HepG2 (cell line): ENCODE measurements around the gene MRPL38. TPM values are rescaled to one million over a fixed set of nuclear protein-coding genes. Genes with fewer than 3 reads are reported as not detected.

Experiments
- ARID2 ChIP-seq: sonication (generic); formaldehyde crosslinking; IDR thresholded peaks from 2 replicates; pipeline ENCODE4 v1.8.1; 2022; ENCODE audit warnings: mild to moderate bottlenecking, missing genetic modification reagents, borderline replicate concordance
- ATAD3A ChIP-seq: sonication (generic); formaldehyde crosslinking; IDR thresholded peaks from 2 replicates; pipeline ENCODE4 v1.4.0; 2020; ENCODE audit warnings: missing genetic modification reagents
- HNF1A ChIP-seq, 2 experiments: sonication (generic) in 1 of 2; formaldehyde crosslinking in 1 of 2; IDR thresholded peaks; 2 replicates each; pipeline versions ENCODE4 v1.4.0 to v1.6.1; 2016 to 2020; ENCODE audit warnings: borderline replicate concordance in 1 of 2, low read depth in 1 of 2, mild to moderate bottlenecking in 1 of 2, missing genetic modification reagents in 1 of 2
- KDM3A ChIP-seq: IDR thresholded peaks from 2 replicates; pipeline ENCODE4 v1.6.1; 2018; ENCODE audit warnings: low read depth, missing compliant biosample characterization
- MYPOP ChIP-seq: sonication (generic); formaldehyde crosslinking; IDR thresholded peaks from 2 replicates; pipeline ENCODE4 v1.8.1; 2023; ENCODE audit warnings: mild to moderate bottlenecking, moderate library complexity, missing genetic modification reagents
- NCOA5 ChIP-seq: sonication (generic); formaldehyde crosslinking; IDR thresholded peaks from 2 replicates; pipeline ENCODE4 v1.4.0; 2020; ENCODE audit warnings: missing genetic modification reagents
- PHF20 ChIP-seq: sonication (generic); formaldehyde crosslinking; IDR thresholded peaks from 2 replicates; pipeline ENCODE4 v1.5.0; 2020; ENCODE audit warnings: mild to moderate bottlenecking, missing genetic modification reagents
- SIN3A ChIP-seq: IDR thresholded peaks from 2 replicates; pipeline ENCODE4 v1.6.1; 2011; ENCODE audit warnings: low read depth, mild to moderate bottlenecking, control low read depth, low read length, borderline replicate concordance
- YEATS4 ChIP-seq: sonication (generic); formaldehyde crosslinking; IDR thresholded peaks from 2 replicates; pipeline ENCODE4 v1.4.0; 2020; ENCODE audit warnings: missing genetic modification reagents, borderline replicate concordance
- ZFYVE20 ChIP-seq: sonication (generic); formaldehyde crosslinking; IDR thresholded peaks from 2 replicates; pipeline ENCODE4 v1.8.0; 2023; ENCODE audit warnings: low read depth, mild to moderate bottlenecking, moderate library complexity, missing genetic modification reagents, borderline replicate concordance
- polyA plus RNA-seq, 8 experiments: library from polyadenylated mRNA; depleted of rRNA in 3 of 8; stranded (reverse) in 7 of 8; unstranded in 1 of 8; fragments of >200 nt; fragmentation: Illumina TruSeq in 4 of 8; extraction: Trizol in 4 of 8; gene quantifications; 2 replicates each; pipeline versions ENCODE4 v1.2.1 to v1.2.3, GENCODE V29; 2011 to 2016; ENCODE audit warnings: low read depth in 4 of 8, missing spikeins in 1 of 8, mixed read lengths in 1 of 8; ENCODE audit not compliant: insufficient read depth in 1 of 8
- total RNA-seq, 5 experiments: library from RNA; depleted of rRNA; stranded (reverse); fragments of >200 nt; fragmentation: Illumina TruSeq; extraction: Trizol; gene quantifications; 2 replicates each; pipeline ENCODE4 v1.2.3, GENCODE V29; 2016; ENCODE audit warnings: low read depth in 1 of 5
- TF ChIP-seq, protein P1 (sequence below): sonication (generic); formaldehyde crosslinking; IDR thresholded peaks from 2 replicates; pipeline ENCODE4 v1.4.0; 2020; ENCODE audit warnings: missing genetic modification reagents
- TF ChIP-seq, protein P2 (sequence below): sonication (generic); formaldehyde crosslinking; IDR thresholded peaks from 2 replicates; pipeline ENCODE4 v1.5.1; 2020; ENCODE audit warnings: missing genetic modification reagents, mild to moderate bottlenecking, borderline replicate concordance

The MRPL38 gene
- total and polyA plus RNA-seq, 2 of the 13 experiments (the other 11 are each of a cell fraction or from before 2014, with no cell fraction given) = 83.7 to 125 TPM

DNA sequence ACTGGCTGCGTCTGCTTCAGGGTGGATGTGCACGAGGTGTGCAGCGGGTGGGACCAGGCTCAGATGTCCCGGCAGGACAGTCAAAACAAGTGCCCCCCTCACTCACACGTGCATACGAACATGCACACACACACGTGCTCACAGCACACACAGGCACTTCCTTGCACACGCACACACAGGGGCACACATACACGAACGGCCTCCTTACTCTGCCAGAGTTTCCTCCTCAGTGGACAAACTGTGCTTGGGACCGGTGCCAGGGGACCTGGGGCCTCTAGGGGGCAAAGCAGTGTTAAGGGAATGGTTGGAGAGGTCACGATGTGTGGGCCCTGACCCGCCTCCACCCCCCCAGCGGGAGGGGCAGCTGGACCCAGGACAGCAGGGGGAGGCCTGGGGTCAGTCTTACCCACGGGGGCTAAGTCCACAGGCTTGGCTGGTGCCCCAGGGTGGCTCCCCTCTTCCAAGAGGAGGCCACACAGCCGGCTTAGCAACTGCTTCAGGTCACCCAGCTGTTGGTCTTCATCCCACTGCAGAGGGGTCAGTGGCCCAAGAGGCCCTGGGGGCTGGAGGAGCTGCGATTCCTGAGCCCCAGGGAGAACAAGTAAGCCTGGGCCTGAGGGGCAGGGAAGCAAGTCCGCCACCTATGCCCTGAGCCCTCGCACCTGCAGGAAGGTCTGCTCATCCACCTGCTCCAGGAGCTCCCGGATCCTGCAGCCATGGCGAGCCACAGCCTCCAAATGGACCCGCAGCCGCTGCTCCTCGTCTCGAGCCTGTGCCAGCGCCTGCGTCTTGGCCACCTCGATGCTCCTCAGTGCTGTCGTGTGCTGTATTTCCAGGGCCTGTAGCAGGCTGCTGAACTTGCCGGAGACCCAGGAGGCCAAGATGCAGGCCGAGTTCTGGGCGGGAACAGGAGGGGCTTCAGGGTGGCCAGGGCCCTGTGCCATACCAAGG, 12.8 kb downstream of the MRPL38 start (continued):
- peak; percentile 56; the same call in 1 of the 2 replicates for TF ChIP-seq SIN3A
- peak; percentile 62; the same call in 1 of the 2 replicates for TF ChIP-seq MYPOP (CRISPR knock-in tag)
- TF ChIP-seq KDM3A (CRISPR knock-in tag) = 0 out of 2 replicates have a peak, but pooled peaks have one; percentile 31
- TF ChIP-seq, protein P1, sequence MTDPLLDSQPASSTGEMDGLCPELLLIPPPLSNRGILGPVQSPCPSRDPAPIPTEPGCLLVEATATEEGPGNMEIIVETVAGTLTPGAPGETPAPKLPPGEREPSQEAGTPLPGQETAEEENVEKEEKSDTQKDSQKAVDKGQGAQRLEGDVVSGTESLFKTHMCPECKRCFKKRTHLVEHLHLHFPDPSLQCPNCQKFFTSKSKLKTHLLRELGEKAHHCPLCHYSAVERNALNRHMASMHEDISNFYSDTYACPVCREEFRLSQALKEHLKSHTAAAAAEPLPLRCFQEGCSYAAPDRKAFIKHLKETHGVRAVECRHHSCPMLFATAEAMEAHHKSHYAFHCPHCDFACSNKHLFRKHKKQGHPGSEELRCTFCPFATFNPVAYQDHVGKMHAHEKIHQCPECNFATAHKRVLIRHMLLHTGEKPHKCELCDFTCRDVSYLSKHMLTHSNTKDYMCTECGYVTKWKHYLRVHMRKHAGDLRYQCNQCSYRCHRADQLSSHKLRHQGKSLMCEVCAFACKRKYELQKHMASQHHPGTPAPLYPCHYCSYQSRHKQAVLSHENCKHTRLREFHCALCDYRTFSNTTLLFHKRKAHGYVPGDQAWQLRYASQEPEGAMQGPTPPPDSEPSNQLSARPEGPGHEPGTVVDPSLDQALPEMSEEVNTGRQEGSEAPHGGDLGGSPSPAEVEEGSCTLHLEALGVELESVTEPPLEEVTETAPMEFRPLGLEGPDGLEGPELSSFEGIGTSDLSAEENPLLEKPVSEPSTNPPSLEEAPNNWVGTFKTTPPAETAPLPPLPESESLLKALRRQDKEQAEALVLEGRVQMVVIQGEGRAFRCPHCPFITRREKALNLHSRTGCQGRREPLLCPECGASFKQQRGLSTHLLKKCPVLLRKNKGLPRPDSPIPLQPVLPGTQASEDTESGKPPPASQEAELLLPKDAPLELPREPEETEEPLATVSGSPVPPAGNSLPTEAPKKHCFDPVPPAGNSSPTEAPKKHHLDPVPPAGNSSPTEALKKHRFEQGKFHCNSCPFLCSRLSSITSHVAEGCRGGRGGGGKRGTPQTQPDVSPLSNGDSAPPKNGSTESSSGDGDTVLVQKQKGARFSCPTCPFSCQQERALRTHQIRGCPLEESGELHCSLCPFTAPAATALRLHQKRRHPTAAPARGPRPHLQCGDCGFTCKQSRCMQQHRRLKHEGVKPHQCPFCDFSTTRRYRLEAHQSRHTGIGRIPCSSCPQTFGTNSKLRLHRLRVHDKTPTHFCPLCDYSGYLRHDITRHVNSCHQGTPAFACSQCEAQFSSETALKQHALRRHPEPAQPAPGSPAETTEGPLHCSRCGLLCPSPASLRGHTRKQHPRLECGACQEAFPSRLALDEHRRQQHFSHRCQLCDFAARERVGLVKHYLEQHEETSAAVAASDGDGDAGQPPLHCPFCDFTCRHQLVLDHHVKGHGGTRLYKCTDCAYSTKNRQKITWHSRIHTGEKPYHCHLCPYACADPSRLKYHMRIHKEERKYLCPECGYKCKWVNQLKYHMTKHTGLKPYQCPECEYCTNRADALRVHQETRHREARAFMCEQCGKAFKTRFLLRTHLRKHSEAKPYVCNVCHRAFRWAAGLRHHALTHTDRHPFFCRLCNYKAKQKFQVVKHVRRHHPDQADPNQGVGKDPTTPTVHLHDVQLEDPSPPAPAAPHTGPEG (CRISPR knock-in tag) = 0 out of 2 replicates have a peak, but pooled peaks have one; percentile 19
- peak; percentile 82 for TF ChIP-seq YEATS4
- 0 out of 2 replicates have a peak, but pooled peaks have one; percentile 47 for TF ChIP-seq NCOA5 (CRISPR knock-in tag)
- TF ChIP-seq, protein P2, sequence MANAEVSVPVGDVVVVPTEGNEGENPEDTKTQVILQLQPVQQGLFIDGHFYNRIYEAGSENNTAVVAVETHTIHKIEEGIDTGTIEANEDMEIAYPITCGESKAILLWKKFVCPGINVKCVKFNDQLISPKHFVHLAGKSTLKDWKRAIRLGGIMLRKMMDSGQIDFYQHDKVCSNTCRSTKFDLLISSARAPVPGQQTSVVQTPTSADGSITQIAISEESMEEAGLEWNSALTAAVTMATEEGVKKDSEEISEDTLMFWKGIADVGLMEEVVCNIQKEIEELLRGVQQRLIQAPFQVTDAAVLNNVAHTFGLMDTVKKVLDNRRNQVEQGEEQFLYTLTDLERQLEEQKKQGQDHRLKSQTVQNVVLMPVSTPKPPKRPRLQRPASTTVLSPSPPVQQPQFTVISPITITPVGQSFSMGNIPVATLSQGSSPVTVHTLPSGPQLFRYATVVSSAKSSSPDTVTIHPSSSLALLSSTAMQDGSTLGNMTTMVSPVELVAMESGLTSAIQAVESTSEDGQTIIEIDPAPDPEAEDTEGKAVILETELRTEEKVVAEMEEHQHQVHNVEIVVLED = peak; percentile 37; the same call in 1 of the 2 replicates
- TF ChIP-seq HNF1A (IDR thresholded peaks at IDR 0.05; ENCODE audit: low read depth) = no peak
- TF ChIP-seq HNF1A (CRISPR knock-in tag; IDR thresholded peaks at IDR 0.05; ENCODE audit: borderline replicate concordance) = peak; percentile 55; the same call in 1 of the 2 replicates
- TF ChIP-seq PHF20 (CRISPR knock-in tag) = peak; percentile 37; the same call in 1 of the 2 replicates
- TF ChIP-seq ZFYVE20 (CRISPR knock-in tag) = no peak; the same call in 1 of the 2 replicates
- TF ChIP-seq ATAD3A (CRISPR knock-in tag) = no peak
- peak; percentile 94; the same call in 1 of the 2 replicates for TF ChIP-seq ARID2 (CRISPR knock-in tag)
